ENCODE data around the gene SMAD5.

SMAD5 gene

DNA sequence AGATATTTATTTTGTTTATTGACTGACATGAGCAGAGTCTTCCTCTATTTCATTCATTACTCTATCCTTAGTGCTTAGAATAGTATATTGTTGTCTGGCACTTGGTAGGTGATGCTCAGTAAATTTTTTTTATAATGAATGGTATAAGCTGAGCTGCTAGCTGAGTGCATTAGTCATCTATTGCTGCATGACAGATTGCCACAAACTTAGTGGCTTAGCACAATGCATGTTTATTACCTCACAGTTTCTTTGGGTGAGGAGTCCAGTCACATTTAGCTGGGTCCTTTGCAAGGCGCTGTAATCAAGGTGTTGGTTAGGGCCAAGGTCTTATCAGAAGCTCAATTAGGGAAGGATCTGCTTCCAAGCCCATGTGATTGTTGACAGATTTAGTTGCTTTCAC is 23.1 kb downstream of the SMAD5 start:
- DNase-seq (ENCODE audit: low read depth), result no peak

- no peak for DNase-seq (ENCODE audit: low read depth)
These were observed 24.9 kb downstream of the SMAD5 start for GRCh38 chr5:136157514-136157913.

- no peak for DNase-seq (ENCODE audit: low read depth)
These were observed 26.8 kb downstream of the SMAD5 start for GRCh38 chr5:136159457-136159856.

DNA sequence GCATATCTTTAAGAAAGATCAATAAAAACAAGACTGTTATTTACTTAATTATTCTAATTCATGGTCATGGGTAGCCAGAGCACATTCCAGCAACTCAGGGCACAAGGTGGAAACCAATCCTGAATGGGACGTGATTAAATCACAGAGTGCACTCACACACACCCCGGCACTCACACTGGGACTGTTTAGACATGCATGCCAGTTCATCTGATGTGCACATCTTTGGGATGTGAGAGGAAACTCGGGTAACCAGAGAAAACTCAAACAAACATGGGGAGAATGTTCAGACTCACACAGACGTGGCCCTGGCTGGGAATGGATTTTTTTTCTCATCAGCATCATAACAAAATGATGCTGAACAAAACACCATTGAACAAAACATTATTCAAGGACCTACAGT is 29.4 kb downstream of the SMAD5 start:
- DNase-seq (ENCODE audit: low read depth), result no peak

- no peak for DNase-seq (ENCODE audit: low read depth)
These were observed 31.6 kb downstream of the SMAD5 start for GRCh38 chr5:136164226-136164625.

DNA sequence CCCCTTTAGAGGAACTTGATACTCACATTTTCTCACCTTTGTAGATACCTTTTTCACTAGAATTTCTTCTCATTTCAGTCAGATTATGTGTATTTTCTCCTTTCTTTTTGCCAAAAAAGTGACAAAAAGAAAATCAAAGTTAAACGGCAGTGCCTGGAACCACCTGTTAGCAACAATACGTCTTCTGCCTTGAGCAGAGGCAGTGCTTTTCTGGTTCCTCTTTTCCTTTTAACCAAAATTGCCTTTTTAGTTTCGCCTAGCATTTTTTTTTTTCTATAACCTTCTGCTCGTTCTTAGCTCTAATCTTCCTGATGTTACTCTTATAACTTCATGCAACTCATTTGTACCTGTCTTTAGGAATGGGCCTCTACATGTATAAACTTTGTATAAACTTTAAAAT is 34.3 kb downstream of the SMAD5 start:
- no peak for DNase-seq (ENCODE audit: low read depth)

GRCh38 chr5:136169218-136169617 is 36.6 kb downstream of the SMAD5 start:
- DNase-seq (ENCODE audit: low read depth), result no peak

GRCh38 chr5:136174021-136174659 is 41.5 kb downstream of the SMAD5 start:
- no peak for DNase-seq (ENCODE audit: low read depth)

GRCh38 chr5:136182618-136183017 is 50.0 kb downstream of the SMAD5 start:
- DNase-seq (ENCODE audit: low read depth), result no peak

GRCh38 chr5:136185974-136186665 is 53.5 kb downstream of the SMAD5 start:
- no peak for DNase-seq (ENCODE audit: low read depth)

GRCh38 chr5:136186796-136187195 is 54.2 kb downstream of the SMAD5 start:
- DNase-seq (ENCODE audit: low read depth), result no peak

DNA sequence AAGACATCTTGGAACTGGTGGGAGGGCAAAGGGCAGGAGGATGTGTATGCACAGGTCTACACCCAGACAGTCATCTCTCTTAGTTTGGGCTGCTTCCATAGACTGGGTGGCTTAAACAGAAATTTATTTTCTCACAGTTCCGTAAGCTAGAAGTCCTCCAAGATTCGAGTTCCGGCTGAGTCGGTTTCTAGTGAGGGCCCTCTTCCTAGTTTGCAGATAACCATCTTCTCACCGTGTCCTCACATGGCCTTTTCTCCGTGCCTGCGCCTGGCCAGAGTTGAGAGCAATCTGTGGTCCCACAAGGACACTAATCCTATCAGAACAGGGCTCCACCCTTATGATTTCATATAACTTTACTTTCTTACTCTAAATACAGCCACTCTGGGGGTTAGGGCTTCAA is 56.2 kb downstream of the SMAD5 start:
- no peak for DNase-seq (ENCODE audit: low read depth)

DNA sequence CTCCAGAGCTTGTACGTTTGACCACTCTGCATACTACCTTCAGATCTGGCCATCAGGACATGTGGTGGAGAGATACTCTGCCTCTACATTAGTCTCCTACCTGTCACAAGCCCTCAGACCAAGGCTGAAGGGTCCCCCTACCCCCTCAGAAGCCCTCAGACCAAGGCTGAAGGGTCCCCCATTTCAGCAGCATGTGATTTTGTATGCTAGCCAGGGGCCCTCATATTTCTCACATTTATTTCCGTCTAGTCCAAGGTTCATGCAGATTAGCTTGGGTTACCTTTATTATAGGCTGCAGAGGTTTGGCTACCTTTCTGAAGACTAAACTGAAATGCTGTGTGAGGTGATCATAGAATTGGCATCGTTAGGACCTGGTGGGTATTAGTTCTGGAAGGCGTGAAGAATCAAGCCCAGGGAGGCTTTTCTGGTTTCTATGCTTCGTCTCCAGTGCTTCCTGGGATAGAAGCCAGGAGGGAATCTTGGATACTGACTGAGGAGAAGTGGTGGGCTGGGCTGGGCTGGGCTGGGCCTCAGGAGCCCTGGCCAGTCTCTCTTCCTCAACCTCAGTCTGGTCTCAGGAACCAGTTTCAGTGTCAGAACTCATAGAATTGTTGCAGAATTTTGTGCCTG is 57.6 kb downstream of the SMAD5 start:
- no peak for DNase-seq (ENCODE audit: low read depth)

DNA sequence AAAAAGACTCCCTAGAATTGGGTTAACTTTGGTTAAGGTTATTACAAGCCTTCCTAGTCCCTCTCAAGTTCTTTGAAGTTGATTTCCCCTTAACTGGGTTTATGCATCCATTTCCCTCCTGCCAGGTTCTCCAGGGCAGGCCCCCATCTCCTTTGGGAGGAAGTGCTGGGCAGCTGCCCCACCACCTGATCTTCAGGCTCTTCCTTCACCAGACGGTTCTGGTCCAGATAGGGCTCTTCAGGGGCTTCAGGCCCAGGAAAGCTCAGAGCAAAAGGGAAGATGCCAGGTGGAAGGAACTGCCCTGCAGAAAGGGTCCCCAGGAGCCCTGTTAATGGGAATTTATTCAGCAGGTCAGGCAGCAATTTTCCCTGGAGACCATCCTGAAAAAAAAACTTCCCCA is 58.3 kb downstream of the SMAD5 start:
- DNase-seq (ENCODE audit: low read depth), result no peak

GRCh38 chr5:136191304-136192014 is 58.8 kb downstream of the SMAD5 start:
- DNase-seq (ENCODE audit: low read depth), result no peak

DNA sequence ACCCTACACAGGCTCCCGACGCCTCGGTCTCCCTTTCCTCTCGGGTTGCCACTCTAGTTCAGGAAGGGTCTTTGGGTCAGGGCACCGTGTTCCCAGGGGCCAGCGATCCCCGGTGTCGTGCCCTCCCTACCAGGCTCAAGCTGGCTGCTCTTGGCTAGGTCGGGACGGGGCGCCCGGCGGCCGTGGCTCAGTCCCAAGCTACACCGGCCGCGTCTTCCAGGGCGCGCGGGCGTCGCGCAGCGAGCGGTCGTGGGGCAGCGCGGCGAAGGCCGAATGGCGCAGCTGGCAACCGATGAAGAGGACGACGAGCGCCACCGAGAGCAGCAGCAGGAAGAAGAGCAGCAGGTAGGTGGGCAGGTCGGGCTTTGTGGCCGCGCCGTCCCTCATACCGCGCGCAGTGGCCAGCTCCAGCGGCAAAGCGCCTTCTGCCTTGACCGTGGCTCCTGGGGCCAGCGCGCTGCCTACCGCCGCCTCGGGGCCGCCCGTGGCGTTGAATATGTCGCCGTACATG is 59.4 kb downstream of the SMAD5 start:
- no peak for DNase-seq (ENCODE audit: low read depth)

DNA sequence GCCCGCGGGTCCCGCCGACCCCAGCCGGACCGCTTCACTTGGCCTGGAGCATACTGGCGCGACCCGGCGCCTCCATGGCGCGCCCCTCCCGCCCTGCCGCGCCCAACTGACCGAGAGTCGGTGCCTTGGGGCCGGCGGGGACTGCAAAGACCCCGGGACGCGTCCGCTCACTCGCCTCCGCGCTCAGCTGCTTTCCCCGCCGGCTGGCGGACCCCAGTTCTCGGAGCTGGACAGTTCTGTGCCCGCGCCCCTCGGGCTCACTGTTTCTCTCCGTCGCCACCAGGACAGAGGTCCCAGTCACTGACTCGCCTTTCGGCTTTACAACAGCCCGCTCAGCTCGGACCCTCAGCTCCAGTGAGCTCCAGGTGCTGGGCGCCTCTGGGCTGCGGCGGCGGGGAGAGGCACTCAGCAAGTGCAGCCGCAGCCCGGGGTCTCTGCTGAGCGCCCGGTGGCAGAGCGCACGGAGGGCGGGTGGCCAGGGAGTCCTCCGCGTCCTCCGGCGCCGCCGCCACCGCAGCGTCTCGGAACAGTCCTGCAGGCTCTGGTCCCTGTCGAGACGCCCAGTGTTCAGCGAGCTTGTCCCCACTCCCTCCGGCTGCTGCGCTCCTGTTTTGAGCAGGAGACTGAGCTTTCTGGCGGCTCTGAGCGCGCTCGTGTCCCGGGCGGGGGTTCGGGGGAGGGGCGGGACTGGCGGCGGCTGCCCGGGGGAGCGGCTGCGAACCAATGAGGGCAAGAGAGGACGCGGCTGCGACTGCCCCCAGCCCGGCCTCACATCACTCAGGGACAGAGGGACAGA is 60.1 kb downstream of the SMAD5 start, which contains the start of gene SMIM32:
SMIM32 (minus strand) TSS at position 637 of the 796 bp plus-strand sequence. CDS start 638 bp downstream, outside the sequence.
- no peak for DNase-seq (ENCODE audit: low read depth)

- DNase-seq (ENCODE audit: low read depth), result no peak
These were observed 60.8 kb downstream of the SMAD5 start for GRCh38 chr5:136193322-136193935.

GRCh38 chr5:136194576-136194975 is 61.9 kb downstream of the SMAD5 start:
- no peak for DNase-seq (ENCODE audit: low read depth)

DNA sequence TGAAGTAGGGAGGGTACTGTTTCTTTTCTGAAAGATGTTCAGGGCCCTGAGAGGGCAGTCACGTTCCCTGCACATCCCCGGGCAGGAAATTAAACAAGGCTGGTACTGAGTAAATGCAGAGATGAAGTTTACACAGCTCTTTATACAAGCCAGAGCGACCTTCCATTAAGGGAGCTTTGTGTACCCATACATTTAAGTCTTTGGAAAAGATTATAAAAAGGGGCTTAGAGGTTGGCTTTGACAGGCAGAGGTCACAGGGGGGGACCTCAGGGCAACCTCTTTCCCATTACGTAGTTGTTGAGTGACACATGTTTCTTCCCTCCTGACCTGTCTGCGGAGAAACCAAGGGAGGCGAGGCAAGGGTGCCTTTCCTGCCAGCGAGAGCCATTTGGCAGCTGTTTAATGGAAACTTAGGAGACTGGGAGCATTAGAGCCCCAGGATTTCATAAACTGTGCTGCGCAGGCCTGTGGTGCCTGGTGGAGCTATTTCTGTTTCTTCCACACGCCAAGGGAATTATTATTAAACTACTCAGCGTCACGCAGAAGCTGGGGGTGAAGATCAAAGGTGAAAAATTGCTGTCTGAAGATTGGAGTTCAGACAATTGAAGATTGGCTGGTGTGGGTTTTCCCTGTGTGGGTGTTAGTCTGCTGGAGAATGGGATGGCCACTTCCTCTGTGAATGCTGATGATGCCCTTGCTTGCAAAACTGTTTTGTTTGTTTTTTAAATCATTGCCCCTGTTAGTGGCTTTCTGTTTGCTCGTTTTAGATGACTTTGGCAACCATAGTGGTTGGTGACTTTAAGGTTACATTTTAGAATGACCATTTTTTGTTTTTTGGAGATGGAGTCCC is 63.6 kb downstream of the SMAD5 start:
- no peak for DNase-seq (ENCODE audit: low read depth)

All from activated T-cell treated with anti-CD3 and anti-CD28 coated beads for 24 hours (primary cell).